ENCODE results near the gene DNASE2B. TPM values are rescaled to one million over a fixed set of nuclear protein-coding genes. Genes with fewer than 3 reads are reported as not detected.

DNASE2B gene
- total RNA-seq, 1 experiment from 2014 or later, result not detected

- Histone ChIP-seq H2BK120ac (ENCODE audit: low read depth, low read length, poor library complexity, severe bottlenecking) (no peak overlapping the region), H3K9me3 (ENCODE audit: control insufficient read depth, low read depth, low read length) (no peaks in the 10 kb centered on the region), H3K23ac (ENCODE audit: insufficient read length, low read depth, low read length) (no peak overlapping the region), H2BK20ac (ENCODE audit: low read depth, low read length, poor library complexity, severe bottlenecking) (no peak overlapping the region), H3K56ac (ENCODE audit: insufficient read length, low read depth, low read length) (no peak overlapping the region), H2AK5ac (ENCODE audit: insufficient read length, low read length) (no peak overlapping the region), H3K4ac (ENCODE audit: low read depth, low read length) (no peak overlapping the region), H3K27me3 (ENCODE audit: insufficient read depth, low read length) (no peaks in the 10 kb centered on the region), H2AFZ (ENCODE audit: low read length) (no peak overlapping the region), H3K79me2 (ENCODE audit: insufficient read depth, low read length) (no peaks in the 10 kb centered on the region), H2BK5ac (ENCODE audit: insufficient read length, low read length) (no peak overlapping the region), H3K14ac (ENCODE audit: insufficient read depth, low read length) (no peak overlapping the region), H3K4me2 (ENCODE audit: insufficient read depth, insufficient read length, low read length) (no peak overlapping the region), H4K91ac (ENCODE audit: insufficient read length, low read depth, low read length) (no peak overlapping the region), H3K4me1 (ENCODE audit: insufficient read depth, low read length) (no peaks in the 10 kb centered on the region), H3T11ph (ENCODE audit: low read length) (no peak overlapping the region), H4K20me1 (ENCODE audit: control insufficient read depth, insufficient read depth, insufficient read length) (no peaks in the 10 kb centered on the region), H3K18ac (ENCODE audit: insufficient read length, low read depth, low read length) (no peak overlapping the region), H2BK12ac (ENCODE audit: insufficient read length, low read depth, low read length) (no peak overlapping the region), H3K27ac (ENCODE audit: insufficient read length, low read depth, low read length) (no peak overlapping the region), H2BK15ac (ENCODE audit: low read depth, low read length) (no peak overlapping the region), H4K5ac (ENCODE audit: insufficient read length, low read depth, low read length) (no peak overlapping the region), H3K9ac (ENCODE audit: extremely low read depth, insufficient read length, low read length) (no peak overlapping the region), H4K8ac (replicated peaks; ENCODE audit: insufficient read length, low read depth, low read length) (no peak overlapping the region), H3K79me1 (ENCODE audit: insufficient read depth, low read depth, low read length, poor library complexity, severe bottlenecking) (no peaks in the 10 kb centered on the region), H3K23me2 (ENCODE audit: insufficient read length, low read depth, low read length, poor library complexity, severe bottlenecking) (no peaks in the 10 kb centered on the region)
- no CpG with 5 or more reads among the region's 2 CpGs for WGBS (ENCODE audit: extremely low coverage, insufficient read length, low lambda C conversion rate)
- peaks cover 3% of the 10 kb centered on the region; the same call in 1 of the 2 replicates for H3K27me3 Mint-ChIP-seq (ENCODE audit: low read depth)
- H3K27ac Mint-ChIP-seq, result no peak overlapping the region
- H3K4me3 Mint-ChIP-seq, result no peak overlapping the region
- TF ChIP-seq CTCF (conservative IDR thresholded peaks at IDR 0.05), result no peak
- peaks cover 0 to 11% (median 0%) of the 10 kb centered on the region in 3 experiments; a peak in 2 of 7 replicates for H3K36me3 Mint-ChIP-seq (ENCODE audit: insufficient read depth in 1 of 3, low read depth in 3 of 3)
- DNase-seq, result no peak
- no peaks in the 10 kb centered on the region; a peak in 1 of 4 replicates for H3K4me1 Mint-ChIP-seq
- peaks cover 4 to 9% of the 10 kb centered on the region in 2 experiments for H3K9me3 Mint-ChIP-seq
These were observed 28.1 kb downstream of the DNASE2B start for GRCh38 chr1:84426376-84426775.

All from H9 (cell line).